ENCODE data around the gene C10orf53.

- TF ChIP-seq, protein P1, sequence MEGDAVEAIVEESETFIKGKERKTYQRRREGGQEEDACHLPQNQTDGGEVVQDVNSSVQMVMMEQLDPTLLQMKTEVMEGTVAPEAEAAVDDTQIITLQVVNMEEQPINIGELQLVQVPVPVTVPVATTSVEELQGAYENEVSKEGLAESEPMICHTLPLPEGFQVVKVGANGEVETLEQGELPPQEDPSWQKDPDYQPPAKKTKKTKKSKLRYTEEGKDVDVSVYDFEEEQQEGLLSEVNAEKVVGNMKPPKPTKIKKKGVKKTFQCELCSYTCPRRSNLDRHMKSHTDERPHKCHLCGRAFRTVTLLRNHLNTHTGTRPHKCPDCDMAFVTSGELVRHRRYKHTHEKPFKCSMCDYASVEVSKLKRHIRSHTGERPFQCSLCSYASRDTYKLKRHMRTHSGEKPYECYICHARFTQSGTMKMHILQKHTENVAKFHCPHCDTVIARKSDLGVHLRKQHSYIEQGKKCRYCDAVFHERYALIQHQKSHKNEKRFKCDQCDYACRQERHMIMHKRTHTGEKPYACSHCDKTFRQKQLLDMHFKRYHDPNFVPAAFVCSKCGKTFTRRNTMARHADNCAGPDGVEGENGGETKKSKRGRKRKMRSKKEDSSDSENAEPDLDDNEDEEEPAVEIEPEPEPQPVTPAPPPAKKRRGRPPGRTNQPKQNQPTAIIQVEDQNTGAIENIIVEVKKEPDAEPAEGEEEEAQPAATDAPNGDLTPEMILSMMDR (IDR thresholded peaks at IDR 0.05), result no peak
- TF ChIP-seq POLR2A (IDR thresholded peaks at IDR 0.05) (no peak), POLR2AphosphoS5 (IDR thresholded peaks at IDR 0.05; ENCODE audit: insufficient read depth in 1 of 2, low read depth in 1 of 2) (no peak)
Observed at GRCh38 chr10:49742683-49743463, 63.4 kb downstream of the C10orf53 start.

Data from vagina (tissue), 2 donors.